GM18520 (cell line): Measurements from ENCODE around the gene MUC22.
"Not testable (repeated sequence)": the region's sequence is repeated elsewhere in the genome, so short reads cannot be mapped to it uniquely, and the experiment has no call there.

Experiments
- ATAC-seq: cut with Tn5 transposase; IDR thresholded peaks from one replicate; pipeline ENCODE4 v1.9.1; 2021; ENCODE audit not compliant: unreplicated experiment

MUC22 gene

GRCh38 chr6:31010393-31011060 is at the start of gene MUC22:
Gene MUC22 (plus strand): TSS chr6:31010474. CDS start chr6:31010707, 233 bp downstream.
- no peak for ATAC-seq

DNA sequence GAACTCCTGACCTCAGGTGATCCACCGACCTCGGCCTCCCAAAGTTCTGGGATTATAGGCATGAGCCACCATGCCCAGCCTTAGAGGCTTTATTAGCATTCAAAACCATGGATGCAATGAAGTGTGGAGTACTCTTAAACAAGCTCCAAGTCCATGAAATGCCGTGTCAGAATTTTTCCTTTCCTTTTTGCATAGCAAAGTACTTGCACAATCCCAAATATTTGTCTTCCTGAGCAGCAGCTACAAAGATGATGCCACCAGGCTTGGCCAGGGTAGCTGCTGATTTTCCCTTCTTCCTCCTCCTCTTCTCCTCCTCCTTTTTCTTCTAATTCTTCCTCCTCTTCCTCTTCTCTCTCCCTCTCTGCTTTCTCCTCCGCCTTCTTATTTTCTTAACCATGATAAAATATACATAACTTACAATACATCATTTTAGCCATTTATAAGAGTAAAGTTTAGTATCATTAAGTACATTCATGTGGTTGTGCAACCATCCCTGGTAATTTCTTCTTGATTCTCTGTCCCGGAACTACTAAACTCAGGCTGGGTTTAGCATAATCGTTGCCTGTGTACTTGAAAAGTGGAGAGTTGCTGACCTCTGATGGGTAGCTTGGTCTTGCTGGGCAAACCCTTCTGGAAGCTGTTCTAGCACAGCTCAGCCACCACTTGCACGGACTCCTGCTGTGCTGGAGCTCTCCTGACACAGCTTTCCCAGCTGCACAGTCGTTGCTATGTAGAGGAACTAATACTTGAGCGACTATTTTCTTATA is 49.2 kb upstream of the MUC22 start:
- ATAC-seq = no peak

GRCh38 chr6:30962716-30963115 is 47.6 kb upstream of the MUC22 start:
- ATAC-seq = no peak

DNA sequence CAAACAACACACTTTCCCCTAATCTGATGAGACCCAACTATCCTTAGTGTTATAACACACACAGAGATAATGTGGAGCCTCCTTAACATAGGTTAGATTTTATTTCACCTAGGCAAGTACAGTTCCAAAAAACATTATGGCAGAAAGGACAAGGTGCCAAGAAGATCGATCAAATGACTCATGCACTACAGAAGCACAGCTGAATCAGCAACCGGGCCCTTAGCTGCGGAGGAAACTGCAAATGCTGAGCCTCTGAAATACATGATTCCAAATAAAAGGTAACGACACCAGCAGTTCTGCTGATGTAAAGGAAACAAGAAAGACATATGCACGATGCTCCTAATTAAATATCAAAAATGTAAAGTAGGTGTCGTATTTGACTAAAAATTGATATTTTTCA is 46.6 kb upstream of the MUC22 start:
- ATAC-seq = no peak

DNA sequence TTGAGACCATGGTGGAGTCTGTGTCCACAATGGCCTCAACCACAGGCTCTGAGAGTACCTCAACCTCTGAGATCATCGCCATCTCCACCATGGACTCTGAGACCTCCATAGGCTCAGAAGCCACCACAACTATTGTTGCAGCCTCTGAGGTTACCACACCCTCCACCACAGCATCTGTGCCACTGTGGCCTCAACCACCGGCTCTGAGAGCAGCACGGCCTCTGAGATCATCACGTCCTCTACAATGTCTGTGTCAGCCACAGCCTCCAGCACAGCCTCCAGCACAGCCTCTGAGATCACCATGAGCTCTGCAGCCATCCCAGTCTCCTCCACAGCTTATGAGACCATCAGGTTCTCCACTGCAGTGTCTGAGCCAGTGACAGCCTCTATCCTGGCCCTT is 46.2 kb upstream of the MUC22 start:
- no peak for ATAC-seq

GRCh38 chr6:30965140-30965601 is 45.1 kb upstream of the MUC22 start:
- ATAC-seq = no peak

- ATAC-seq = no peak
Observed at GRCh38 chr6:30966154-30966553, 44.1 kb upstream of the MUC22 start.

DNA sequence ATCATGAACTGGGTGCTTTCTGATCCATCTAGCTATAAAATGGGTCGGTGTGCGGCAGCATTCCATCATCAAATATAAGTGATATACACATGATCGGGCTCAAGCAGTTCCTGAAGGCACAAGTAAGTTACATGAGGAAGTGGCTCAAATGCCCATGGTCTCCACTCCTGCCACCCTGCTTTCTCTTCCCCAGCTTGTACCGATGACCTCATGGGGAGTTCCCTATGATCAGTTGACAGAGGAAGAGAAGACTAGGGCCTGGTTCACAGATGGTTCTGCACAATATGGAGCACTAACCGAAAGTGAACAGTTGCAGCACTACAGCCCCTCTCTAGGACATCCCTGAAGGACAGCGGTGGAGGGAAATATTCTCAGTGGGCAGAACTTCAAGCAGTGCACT is 41.1 kb upstream of the MUC22 start:
- ATAC-seq = not testable (repeated sequence)

DNA sequence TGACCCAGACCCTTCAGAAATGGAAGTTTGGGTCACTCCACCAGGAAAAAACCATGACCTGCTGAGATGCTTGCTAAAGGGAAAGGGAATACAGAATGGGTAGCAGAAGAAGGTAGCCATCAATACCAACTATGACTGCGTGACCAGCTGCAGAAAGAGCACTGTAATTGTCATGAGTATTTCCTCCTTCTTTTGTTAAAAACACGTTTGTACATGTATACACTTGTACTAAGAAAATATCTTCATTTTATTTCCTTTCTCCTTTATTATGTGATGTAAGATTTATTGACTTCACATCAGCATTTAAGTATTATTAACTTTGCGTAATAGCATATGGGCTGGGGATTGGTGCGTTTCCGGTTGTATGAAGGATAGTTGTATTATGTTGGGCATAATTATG is 39.3 kb upstream of the MUC22 start:
- ATAC-seq = no peak

DNA sequence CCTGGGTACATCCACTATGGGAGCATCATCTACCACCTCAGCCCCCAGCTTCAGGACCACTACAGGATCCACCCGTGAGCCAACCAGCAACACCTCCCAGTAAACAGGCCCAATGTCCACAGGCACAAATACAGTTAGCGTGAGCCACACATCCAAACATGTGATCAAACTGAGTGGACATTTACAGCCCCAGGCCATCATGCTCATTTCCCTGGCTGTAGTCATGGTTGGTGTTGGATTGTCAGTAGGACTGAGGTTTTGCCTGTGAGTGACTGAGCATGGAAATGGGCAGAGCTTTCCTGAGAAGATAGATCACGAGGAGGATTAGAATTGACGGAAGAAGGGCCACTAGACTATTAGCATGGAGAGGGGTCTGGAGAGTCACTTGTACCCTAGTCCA is 37.5 kb upstream of the MUC22 start:
- ATAC-seq = no peak

- no peak for ATAC-seq
Observed at GRCh38 chr6:30974490-30975252, 35.6 kb upstream of the MUC22 start.

DNA sequence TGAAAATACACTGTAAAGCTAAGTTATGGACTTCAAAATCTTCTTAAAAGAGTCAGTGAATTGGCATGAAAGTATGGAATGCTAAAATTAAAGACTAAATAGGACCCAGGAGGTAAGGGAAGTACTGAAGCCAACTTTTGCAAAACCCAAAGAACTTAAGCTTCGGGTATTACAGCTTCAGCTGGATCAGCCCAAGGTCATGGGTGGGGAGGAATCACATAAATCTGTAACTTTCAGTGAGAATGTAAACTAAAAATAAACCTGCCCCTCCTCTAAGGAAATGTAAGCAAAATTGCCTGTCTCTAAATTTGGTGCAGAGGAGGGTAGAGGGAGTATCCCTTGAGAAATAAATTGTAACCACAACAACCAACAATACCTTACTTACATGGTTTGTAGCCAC is 31.1 kb upstream of the MUC22 start:
- no peak for ATAC-seq

GRCh38 chr6:30979690-30980089 is 30.6 kb upstream of the MUC22 start:
- ATAC-seq = no peak

DNA sequence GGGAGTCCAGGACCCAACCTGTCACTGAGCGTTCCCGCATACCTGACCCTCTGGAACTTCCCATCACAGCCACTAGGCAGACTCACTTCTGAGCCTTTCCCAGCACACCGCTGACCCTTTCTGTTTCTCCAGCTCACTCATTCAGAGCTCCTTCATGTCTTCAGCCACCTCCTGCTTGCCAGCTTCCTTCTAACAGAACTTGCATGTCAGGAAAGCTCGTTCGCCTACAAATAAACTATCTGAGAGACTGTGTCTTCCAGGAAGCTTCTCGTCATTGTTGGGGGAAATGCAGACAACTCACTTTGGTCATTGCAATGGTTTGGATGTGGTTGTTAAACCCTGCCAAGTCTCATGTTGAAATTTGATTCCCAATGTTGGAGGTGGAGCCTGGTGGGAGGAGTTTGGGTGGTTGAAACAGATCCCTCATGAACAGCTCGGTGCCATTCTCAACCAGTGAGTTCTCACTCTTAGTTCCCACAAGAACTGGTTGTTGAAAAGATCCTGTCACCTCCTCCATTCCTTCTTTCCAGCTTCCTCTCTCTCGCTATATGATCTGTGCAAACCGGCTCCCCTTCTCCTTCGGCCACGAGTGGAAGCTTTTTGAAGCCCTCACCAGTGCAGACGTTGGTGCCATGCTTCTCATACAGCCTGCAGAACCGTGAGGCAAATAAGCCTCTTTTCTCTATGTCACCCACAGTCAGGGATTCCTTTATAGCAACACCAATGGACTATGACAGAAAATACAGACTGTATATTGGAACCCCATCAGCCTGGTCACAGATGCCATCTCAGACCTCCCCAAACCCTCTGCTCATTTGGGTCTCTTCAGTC is 28.1 kb upstream of the MUC22 start:
- ATAC-seq = no peak

DNA sequence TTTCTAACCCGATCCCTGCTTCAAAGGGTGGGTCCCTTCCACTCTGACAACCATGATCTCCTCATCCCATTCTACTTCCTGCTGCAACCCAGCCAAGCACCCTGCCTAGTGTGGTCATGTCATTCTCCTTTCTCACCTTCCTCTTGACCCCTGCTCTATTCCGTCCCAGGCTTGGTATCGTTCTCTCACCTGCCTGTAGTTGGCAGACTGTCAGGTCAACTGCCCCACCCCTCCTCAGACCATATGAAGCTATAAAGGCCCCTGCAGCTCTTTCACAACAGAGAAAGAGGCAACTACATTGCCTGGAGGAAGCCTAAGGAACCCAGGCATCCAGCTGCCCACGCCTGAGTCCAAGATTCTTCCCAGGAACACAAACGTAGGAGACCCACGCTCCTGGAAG is 26.8 kb upstream of the MUC22 start, which contains the start of gene MUC21:
MUC21 (plus strand) TSS at position 280 of the 400 bp plus-strand sequence. CDS start 241 bp downstream, outside the sequence.
- no peak for ATAC-seq

DNA sequence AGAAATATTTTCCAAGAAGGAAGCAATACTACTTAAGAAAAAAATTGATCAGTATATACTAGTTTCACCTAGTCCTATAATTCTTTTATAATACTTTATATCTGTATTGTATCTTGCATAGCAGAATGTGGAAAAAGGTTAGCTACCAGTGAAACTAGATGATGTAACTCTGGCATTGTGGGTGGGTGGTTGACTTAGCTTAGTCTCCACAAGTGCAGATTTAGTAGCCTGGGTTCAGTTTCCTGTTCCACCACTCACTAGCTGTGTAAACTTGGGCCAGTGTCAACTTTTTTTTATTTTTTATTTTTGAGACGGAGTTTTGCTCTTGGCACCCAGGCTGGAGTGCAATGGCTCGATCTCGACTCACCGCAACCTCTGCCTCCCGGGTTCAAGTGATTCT is 24.8 kb upstream of the MUC22 start:
- ATAC-seq = no peak

- no peak for ATAC-seq
Observed at GRCh38 chr6:30987304-30987703, 23.0 kb upstream of the MUC22 start.

GRCh38 chr6:30988209-30988825 is 22.0 kb upstream of the MUC22 start:
- no peak for ATAC-seq

DNA sequence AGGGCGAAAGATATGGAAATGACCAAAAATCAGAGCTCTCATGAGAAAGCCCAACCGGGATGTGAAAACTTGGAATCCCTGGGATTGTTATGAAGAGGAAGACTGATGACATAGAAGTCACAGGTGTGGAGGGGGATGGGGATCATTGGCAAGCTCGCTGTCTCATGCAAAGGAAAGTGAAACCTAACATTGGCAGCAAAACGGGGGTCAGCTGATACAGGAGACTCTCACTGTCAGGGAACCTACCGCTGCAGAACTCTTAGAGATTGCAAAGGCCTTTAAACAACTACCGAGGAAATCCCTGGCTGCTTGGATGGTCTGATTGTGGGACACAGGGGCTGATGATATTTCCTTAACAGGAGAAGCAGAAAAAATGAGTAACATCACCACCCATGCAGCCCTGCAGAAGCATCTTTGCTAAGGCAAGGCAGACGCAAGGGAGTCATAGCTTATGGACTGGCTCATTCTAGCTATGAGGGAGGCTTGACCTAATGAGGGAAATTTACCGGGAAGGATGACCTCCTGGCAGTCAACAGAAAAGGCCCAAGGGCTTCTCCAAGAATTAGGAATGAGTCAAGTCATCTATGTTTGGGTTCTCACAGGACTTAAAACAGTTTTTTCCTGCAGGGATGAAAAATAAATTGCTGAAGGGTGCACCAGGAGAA is 19.7 kb upstream of the MUC22 start:
- ATAC-seq = no peak

GRCh38 chr6:30991891-30992290 is 18.4 kb upstream of the MUC22 start:
- ATAC-seq = no peak
